ENCODE data around the gene HDAC5.
"Not testable (repeated sequence)": the region's sequence is repeated elsewhere in the genome, so short reads cannot be mapped to it uniquely, and the experiment has no call there.

Gene HDAC5

DNA sequence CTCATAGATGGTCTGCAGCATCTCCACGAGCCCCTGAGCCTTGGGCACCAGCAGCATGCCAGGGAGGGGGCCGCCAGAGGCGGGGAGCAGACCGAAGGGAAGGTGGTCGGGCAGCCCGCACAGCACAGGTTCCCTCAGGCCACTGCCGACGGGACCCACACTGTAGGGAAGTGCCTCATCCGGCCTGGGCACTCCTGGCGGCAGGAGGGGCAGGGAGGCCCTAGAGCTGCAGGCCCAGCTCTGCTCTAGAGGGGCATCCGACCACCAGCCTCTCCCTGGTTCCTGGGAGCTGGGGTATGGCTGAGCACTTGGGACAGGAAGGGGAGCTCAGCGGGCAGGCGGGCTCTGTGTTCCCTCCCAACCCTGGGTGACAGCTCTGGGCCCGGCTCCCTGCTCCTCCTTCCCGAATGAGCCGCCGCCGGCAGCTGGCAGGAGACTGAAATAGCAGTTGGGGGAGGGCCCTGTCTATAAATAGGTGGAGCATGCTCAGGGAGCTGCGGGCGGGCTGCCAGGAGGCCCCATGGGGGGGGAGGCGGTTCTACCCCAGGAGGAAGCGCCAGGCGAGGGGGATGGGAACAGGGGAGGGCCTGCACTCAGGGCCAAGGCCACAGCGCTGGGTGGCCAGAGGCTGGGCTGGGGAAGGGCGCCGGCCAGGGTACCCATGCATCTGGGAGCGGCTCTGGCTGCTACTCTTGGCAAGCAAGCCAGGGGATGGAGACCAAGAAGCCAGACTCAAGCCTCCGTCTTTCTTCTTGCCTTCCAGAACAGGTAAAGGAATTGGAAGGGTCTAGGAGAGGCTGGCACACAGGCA, 12.4 kb downstream of the HDAC5 start:
- peak; percentile 59 for DNase-seq

DNA sequence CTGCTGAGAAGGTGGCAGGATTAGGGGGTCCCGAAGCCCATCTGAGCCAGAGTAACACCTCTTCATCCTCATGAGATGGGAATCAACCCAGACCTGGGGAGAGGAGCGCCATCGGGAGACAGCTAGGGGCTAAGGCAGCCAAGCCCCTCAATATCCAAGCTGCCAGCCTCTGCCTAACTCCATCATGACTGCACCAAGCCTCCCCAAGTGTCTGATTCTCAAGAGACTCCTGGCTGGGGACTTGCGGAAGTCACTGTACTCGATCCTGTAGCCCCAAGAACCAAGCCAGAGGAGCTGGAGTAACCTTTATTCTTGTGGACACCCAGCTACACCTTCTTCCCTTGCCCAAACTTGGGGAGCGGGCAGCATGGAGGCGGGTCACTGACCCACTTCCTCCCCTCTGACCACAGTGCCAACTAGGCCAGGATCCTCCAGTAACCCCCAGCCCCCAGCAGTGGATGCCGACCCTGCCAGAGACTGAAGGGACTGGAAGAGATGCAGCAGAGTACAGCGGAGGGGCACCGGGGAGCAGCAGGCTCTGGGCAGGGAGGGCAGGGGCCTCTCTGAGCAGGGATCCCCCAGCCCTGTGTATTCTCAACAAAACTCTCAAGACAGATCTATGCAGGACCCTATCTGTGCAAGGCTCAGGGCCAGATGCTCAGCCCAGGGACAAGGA, 13.3 kb downstream of the HDAC5 start:
- no peak for DNase-seq

DNA sequence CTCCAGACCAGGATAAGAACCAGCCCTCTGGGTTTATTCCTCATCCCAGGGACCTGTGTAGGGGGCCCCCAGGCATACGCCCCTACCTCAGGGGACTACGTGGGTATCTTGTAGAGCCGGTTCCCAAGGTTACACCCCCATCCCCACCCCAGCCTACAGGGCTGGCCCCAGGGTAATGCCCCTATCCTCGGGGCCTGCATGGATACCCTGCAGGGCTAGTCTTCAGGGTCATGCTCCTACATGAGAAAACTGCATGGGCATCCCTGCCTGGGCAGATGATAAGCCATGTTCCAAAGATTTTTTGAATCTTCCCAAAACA, 14.2 kb downstream of the HDAC5 start:
- DNase-seq, result no peak

DNA sequence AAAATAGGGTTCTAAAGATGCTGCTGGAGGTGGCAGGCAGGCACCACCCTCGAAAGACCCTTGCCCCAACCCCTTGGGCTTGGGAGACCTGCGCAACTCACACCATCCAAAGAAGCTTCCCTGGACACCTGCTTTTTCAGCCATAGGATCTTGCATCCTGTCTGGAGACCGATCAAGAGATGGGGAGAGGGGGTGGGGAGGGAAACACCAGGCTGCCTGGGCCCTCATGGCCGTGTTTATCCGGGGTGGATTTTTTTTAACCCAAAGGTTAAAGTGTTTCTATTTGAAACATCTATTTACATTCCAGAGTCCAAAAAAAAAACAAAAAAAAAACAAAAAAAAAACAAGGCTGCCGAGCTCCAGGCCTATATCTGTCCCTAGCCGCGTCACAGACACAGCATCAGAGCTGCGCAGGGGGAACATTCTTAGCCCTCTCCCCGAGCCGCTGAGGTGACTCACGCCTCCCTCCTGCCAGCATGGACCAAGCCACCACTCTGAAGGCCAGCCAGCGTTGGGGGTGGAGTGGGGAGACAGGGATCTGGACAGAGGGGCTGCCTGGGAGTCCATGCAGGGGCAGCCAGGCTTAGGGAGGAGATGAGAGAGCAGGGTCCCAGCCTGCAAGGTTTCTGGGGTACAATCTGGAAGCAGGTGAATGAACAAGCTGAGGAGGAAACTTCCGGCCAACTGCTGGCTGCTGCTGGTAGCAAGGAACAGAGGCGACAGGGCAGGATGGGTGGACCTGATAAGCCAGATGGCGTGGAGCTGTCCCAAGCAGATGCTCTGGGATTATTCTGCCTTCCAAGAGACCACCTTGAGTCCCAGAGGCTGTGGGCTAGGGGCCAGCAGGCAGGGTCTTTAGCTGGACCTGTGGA, 14.8 kb downstream of the HDAC5 start:
- no peak for DNase-seq

DNA sequence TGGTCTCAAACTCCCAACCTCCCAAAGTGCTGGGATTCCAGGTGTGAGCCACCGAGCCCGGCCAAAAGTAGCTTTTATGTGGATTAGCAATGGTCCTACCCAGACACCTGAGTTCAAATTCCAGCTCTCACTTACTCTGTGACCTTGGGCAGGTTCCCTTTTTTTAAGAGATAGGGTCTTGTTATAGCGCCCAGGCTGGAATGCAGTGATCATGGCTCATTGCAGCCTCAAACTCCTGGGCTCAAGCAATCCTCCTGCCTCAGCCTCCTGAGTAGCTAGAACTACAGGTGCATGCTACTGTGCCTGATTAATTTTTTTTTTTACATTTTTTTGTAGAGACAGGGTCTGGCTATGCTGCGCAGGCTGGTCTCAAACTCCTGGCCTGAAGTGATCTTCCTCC, 16.6 kb downstream of the HDAC5 start:
- no peak for DNase-seq

DNA sequence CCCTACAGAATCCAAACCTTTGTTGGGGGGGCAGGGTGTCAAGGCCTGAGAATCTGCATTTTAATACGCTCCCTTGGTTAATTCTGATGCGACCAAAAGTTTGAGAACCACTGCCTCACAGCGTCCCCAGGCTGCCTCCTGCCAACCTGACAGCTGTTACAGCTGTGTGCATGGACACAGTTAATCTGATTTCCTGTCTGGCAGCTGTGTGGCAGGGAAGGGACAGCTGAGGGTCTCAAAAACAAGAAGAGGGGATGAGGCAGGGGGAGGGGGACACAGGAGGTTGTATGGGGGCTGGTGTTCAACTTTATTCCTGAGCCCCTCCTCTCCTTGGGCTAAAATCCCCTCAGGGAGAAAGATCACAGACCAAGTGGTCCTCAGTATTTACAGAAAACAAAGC, 17.5 kb downstream of the HDAC5 start:
- DNase-seq, result no peak

DNA sequence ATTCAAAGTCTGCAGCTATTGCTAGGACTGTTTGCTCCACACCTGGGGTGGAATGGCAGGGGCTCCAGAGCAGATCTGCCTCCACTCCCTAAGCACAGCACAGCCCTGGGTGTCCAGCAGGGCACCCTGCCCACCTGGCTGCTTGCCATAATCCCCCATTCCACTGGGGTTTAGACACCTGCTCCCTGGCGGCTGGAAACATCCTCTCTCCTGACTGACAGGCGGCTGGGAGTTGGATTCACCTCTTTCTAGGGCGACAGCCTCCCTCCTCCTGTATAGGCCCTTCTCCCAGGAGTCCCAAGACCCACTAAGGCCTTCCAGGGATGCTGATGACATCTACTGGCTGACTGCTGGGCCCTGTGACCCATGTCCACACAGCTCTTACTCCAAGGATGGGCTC, 18.0 kb downstream of the HDAC5 start:
- DNase-seq, result no peak

DNA sequence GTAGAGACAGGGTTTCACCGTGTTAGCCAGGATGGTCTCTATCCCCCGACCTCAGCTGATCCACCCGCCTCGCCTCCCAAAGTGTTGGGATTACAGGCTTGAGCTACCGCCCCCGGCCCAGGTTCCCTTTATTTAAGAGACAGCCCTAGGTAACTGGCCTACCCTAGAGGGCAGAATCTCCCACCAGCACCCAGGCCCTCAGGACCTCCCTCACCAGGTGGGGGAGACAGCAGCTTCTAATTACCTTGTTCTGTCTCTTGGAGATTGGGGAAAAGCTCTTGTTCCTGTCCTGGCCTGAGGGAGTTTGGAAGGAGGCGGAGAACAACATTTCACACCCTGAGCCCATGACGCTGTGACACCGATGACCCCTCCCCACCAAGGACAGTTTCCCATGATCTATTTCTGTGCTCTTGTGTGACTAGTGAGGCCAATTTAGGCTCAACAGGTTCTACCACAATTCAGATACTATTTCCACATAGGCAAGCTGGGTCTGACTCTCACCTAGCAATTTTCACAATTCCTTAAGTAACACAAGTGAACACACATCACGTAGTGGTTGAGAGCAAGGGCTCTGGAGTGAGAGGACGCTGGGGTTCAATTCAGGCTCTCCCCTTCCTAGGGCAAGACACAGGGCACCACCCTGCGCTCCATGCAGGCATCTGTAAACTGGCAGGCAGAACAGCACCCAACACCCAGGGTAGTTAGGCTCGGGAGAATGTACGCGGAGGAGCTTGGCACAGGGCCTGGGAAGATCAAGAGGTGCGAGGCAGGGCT, 20.4 kb downstream of the HDAC5 start:
- DNase-seq, result no peak

DNA sequence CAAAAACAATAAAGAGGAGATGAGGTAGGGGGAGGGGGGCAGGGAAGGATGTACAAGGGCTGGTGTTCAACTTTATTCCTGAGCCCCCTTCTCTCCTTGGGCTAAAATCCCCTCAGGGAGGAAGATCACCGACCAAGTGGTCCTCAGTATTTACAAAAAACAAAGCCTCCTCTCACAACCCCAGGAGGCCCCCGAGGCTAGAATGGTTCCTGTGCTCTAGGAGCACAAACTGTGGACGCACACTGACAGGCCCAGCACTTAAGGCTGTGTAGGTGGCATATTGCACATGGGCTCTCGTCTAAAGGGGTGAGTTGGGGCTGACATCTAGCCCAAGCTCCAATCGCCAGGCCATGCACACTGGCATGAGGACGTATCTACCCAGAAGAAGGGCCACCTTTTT, 21.6 kb downstream of the HDAC5 start:
- not testable (repeated sequence) for DNase-seq

DNA sequence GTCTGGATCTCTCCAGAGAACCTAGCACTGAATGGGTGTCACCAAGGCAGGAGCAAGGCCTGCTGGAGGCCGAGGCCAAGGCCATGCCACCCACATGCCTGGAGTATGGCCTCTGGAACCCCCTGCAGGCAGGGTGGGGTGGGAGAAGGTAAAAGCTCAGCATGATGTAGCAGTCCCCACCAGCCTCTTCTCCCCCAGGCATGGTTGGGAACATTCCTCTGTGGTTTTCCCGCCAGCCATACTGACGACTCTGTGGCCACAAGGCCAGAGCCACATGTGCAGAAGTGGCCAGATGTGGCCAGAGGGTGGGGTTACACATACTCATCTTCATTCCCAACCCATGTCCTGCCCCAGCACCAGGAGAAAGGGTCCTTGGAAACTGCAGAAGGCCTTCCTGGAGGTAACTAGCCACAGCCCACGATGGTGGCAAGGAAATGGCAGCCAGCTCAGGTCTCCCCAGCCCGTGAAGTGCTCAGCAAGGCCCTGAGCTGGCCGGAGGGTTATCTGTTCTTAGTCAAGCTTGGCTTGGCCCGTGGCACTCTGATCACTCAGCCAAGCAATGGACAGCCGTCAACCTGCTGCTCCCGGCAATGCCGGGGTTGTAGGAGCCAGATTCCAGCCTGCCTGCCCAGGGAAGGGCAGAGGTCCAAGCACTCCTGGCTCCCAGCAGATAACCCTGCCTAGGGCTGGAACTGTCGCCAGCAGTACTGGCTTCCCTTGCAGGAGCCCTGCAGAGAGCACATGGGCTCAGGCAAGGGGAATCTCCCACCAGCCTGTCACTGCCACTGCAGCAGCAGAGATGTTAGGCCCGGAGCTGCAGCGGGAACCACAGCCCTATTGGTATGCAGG, 26.1 kb downstream of the HDAC5 start:
- DNase-seq, result no peak

DNA sequence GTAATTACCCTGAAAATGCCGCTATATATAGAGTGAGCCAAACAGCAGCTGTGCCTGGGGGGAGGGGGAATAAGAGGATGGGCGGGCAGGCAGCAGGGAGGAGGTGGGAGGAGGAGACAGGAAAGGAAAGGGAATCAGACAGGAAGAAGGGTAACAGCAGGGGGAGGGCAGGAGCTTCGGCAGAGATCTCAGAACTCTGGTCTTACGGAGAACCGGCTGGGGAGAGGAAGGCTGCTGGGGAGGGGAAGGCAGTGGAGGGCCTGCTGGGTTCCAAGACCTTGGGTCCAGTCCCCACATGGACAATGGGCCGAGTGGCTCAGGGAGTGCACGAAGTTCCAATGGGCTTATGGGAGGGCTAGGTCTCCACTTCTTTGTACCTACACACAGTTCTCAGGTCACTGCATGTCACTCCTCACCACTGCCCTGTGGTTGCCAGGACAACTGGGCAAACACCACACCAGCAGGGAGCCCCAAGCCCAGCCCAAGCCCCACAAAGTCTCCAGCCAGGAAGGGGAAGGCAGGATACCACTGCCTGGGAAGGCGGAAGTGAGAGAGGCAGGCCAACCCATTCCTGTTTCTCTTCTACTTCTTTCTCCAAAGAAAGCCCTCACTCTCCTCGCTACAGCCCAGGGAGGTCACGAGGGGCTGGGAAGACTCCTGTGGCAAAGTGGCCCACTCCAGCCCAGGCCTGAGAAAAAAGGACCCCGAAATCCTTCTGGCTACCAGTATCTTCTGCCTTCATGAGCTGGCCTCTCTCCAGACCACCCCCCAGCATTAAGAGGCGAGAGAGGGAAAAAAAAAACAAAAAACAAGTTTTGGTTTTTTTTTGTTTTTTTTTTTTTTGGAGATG, 27.6 kb downstream of the HDAC5 start:
- DNase-seq, result peak; percentile 17

DNA sequence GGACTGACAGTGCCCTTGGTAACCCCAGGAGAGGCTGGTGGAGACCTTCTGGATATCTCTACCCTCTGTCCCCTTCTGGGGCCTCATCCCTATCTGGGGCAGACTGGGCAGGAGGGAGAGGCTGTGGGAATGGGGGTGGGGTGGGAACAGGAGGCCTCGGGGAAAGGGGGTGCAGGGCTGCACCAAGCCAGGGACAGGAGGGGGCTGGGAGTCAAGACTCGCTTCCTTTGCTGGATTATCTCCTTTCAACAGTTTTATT, 28.1 kb downstream of the HDAC5 start:
- DNase-seq, result no peak

DNA sequence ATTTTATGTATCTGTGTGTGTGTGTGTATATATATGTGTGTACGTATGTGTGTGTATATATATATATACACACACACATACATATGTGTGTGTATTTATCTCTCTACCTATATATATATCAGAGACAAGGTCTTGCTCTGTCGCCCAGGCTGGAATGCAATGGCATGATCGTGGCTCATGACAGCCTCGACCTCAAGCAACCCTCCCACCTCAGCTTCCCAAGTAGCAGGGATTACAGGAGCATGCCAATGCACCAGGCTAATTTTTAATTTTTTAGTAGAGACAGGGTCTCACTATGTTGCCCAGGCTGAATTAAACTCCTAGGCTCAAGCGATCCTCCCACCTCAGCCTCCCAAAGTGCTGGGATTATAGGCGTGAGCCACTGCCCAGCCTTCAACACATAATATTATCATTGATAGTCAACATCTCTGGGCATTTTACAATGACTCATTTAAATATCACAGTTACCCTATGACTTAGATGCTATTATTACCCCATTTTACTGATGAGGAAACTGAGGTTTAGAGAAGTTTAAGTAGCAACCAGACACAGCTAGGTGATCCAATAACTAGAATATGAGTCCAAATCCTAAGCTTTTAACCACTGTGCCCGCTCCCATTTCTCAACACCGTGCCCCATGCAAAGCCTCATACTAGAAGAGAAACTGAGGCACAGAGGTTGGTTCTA, 28.6 kb downstream of the HDAC5 start:
- no peak for DNase-seq

DNA sequence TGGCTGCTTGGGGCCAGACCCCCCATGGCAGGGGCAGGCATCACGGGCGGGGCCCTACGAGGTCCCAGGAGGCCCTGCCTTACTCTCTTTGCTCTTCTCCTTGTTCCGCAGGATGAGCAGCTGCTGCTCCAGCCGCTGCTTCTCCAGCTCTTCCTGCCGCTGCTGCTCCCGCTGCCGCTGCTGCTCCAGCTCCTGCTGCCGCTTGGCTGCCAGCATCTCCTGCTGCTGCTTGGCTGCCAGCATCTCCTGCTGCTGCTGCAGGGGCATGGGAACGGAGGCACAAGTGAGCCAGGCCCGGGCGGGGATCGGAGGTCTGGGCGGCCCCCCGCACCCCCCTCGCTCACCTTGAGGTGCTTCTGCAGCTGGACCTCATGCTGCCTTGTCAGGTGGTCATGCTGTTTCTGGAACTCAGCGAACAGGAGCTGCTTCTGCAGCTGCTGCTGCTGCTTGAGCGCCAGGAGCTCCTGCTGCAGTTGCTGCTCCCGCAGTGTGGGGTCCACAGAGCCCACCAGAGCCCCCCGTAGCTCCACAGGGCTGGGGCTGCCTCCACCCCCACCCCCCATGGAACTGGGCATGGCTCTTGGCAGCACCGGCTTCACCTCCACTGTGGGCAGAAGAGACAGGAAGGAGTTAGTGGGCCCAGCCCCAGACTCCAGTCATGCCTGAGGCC, 30.1 kb downstream of the HDAC5 start:
- no peak for DNase-seq

DNA sequence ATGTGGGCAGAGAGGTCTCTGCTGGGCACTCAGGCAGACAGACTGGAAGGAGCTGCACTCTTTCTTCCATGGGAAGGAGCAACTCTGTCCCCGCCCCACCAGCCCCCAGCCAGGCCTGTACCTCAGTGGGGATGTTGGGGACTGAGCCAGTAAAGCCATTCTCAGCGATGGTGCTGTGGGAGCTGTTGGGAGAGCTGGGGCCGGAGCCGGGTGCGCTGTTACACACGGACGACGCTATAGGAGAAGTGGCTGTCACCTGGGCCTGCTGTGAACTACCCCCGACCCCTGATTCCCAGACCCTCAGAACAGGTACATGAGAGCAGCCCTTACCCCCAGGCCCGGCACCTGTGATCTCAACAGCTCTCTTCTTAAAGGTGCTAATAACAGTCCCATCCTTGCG, 31.4 kb downstream of the HDAC5 start:
- DNase-seq, result no peak

DNA sequence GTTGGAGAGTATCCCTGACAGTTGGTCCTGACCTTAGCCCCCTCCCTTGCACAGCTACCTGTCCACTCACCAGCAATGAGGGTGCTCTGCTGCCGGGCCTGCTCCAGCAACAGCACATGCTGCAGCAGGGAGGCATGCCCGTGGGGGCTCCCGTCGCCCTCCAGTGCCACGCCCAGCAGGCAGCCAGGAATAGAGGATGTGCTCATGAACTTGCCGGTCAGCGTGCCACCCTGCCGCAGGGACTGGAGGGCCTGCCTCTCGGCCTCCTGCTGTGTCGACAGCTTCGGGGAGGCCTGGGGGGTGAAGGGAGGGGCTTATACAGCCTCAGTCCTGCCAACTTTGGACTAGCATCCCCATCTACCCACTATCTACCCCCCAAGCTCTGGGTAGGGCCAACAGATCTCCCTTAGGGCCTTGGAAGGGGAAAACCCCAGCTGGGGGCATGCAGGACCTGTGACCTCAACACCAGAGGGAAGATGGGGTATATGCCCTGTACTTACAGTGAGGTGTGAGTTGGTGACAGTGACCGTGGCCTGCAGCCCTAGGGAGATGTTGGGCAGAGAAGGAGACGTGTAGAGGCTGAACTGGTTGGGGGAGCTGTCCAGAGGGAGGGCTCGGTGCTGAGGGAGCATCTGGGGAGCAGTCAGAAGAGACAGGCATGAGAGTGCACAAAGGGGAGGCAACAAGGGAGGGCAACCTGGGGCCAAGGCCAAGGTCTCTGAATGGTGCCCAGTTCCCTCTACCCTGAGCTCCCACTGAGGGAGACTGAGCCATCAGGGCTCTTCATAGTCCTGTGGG, 32.0 kb downstream of the HDAC5 start:
- DNase-seq, result no peak

DNA sequence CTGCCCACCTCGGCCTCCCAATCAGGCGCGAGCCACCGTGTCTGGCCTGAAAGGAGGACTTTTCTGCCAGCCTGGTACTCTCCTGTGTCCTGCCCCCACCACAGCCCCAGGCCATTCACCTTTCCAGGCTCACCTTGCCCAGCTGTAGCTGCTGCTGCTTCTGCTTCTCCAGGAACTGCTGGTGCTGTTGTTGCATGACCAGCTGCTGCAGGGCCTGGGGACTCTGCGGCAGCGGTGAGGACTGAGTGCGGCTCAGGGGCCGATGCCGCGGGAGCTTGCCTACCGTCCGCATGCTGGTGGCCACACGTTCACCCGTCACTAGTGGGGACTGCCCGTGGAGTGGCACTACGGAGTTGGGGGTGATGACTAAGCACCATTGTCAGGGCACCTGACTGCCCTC, 35.2 kb downstream of the HDAC5 start:
- no peak for DNase-seq

DNA sequence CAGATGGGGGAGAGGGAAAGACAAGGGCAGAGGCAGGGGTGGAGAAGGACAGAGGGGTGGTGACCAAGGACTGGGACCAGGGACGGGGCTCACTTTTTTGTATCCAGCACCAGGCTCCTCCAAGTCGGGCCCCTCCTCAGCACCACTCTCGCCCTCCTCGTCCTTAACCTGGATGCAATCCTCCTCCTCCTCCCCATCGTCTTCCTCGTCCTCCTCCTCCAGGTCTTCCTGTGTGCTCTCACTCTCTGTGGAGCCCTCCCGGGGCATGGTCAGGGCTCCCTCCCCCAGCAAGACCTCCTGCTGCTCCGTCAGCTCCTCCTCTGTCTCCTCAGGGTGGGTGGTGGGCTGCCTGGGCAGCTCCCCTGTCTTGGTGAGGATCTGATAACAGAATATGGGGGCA, 36.1 kb downstream of the HDAC5 start:
- DNase-seq, result no peak
